Panc1 (cell line): ENCODE data around the gene TCAF1. TPM values are rescaled to one million over a fixed set of nuclear protein-coding genes. Genes with fewer than 3 reads are reported as not detected.

Experiments used
- ATAC-seq: fragments of 200-7000 bp; cut with Tn5 transposase; 2 replicates; pipeline ENCODE4 v1.9.1; 2020; ENCODE audit warnings: mild to moderate bottlenecking, moderate library complexity
- BruUV-seq: library from RNA; stranded (reverse); fragments of 400-500 nt; replicated peaks from 2 replicates; lab custom pipeline; 2021; lab: Mats Ljungman, UMichigan
- CTCF ChIA-PET: fragments of 300-600 bp; sonication (Branson Sonifier 250); formaldehyde crosslinking; loops from one replicate; lab custom pipeline; 2022; ENCODE audit warnings: antibody characterized with exemption; lab: Charles Lee
- POLR2A ChIA-PET: fragments of 300-600 bp; sonication (Branson Sonifier 250); formaldehyde crosslinking; loops from one replicate; lab custom pipeline; 2022; ENCODE audit warnings: antibody characterized with exemption; lab: Charles Lee
- DNase-seq: peaks from one replicate; pipeline ENCODE4 v3.0.0-alpha.2; 2010; ENCODE audit warnings: low read depth, low spot score
- H3K27ac ChIP-seq: 2 replicates; pipeline ENCODE4 v1.5.1; 2011; ENCODE audit warnings: mild to moderate bottlenecking, low read length, inconsistent platforms
- H3K27me3 ChIP-seq: fragments of 200-500 bp; sonication (Bioruptor generic); 2 replicates; pipeline ENCODE4 v1.6.0; 2014; ENCODE audit warnings: low read length, inconsistent platforms; ENCODE audit not compliant: control insufficient read depth, insufficient read depth
- H3K36me3 ChIP-seq: fragments of 200-500 bp; sonication (Bioruptor generic); 2 replicates; pipeline ENCODE4 v1.5.1; 2014; ENCODE audit warnings: inconsistent platforms, mild to moderate bottlenecking, low read length, moderate library complexity; ENCODE audit not compliant: control insufficient read depth, insufficient read depth
- H3K4me1 ChIP-seq: 2 replicates; pipeline ENCODE4 v1.5.1; 2011; ENCODE audit warnings: inconsistent platforms, mild to moderate bottlenecking, low read length, moderate library complexity; ENCODE audit not compliant: control insufficient read depth, insufficient read depth
- H3K4me3 ChIP-seq, 2 experiments: 2 replicates each; pipeline ENCODE4 v1.5.1; 2011 to 2012; ENCODE audit warnings: low read depth in 2 of 2, low read length in 2 of 2, mild to moderate bottlenecking in 2 of 2, inconsistent platforms in 1 of 2, moderate library complexity in 1 of 2
- H3K9me3 ChIP-seq: fragments of 200-500 bp; sonication (Bioruptor generic); 2 replicates; pipeline ENCODE4 v1.5.1; 2014; ENCODE audit warnings: low read depth, mild to moderate bottlenecking, inconsistent platforms, low read length, moderate library complexity; ENCODE audit not compliant: control insufficient read depth, insufficient read depth
- POLR2AphosphoS5 ChIP-seq: IDR thresholded peaks from 2 replicates; pipeline ENCODE4 v1.6.1; 2012; ENCODE audit warnings: mild to moderate bottlenecking, low read depth, low read length, moderate library complexity
- SIN3A ChIP-seq: IDR thresholded peaks from 2 replicates; pipeline ENCODE4 v1.6.1; 2012; ENCODE audit warnings: low read depth, mild to moderate bottlenecking, low read length, moderate library complexity, borderline replicate concordance; ENCODE audit not compliant: insufficient read depth
- TCF7L2 ChIP-seq: IDR thresholded peaks from 2 replicates; pipeline ENCODE4 v1.6.1; 2011; ENCODE audit warnings: mild to moderate bottlenecking, low read depth, low read length, inconsistent platforms
- in situ Hi-C: cut with HindIII; loops from 2 replicates; pipeline ENCODE4 v1.10.0; 2016; ENCODE audit warnings: low sequenced_read_pairs, low pct_unique_long_range_greater_than_20kb
- intact Hi-C: fragments of 100-400 bp; cut with micrococcal nuclease; formaldehyde crosslinking; loops from one replicate; pipeline ENCODE4 v1.10.0; 2022; ENCODE audit not compliant: unreplicated experiment
- total RNA-seq: library from RNA; stranded (reverse); gene quantifications from one replicate; pipeline ENCODE4 v1.2.1, GENCODE V29; 2021; ENCODE audit not compliant: unreplicated experiment
- TF ChIP-seq, protein P1 (sequence below), 2 experiments: IDR thresholded peaks; 2 replicates each; pipeline ENCODE4 v1.6.1; 2011 to 2012; ENCODE audit warnings: low read depth in 2 of 2, control low read depth in 1 of 2, low read length in 1 of 2, mild to moderate bottlenecking in 1 of 2, moderate library complexity in 1 of 2; ENCODE audit not compliant: insufficient read depth in 1 of 2
- TF ChIP-seq, protein P2 (sequence below): fragments of 450-650 bp; IDR thresholded peaks from 2 replicates; pipeline ENCODE4 v1.5.1; 2017; ENCODE audit warnings: mild to moderate bottlenecking

Gene TCAF1
- total RNA-seq, 1 experiment from 2014 or later = 35.2 TPM

DNA sequence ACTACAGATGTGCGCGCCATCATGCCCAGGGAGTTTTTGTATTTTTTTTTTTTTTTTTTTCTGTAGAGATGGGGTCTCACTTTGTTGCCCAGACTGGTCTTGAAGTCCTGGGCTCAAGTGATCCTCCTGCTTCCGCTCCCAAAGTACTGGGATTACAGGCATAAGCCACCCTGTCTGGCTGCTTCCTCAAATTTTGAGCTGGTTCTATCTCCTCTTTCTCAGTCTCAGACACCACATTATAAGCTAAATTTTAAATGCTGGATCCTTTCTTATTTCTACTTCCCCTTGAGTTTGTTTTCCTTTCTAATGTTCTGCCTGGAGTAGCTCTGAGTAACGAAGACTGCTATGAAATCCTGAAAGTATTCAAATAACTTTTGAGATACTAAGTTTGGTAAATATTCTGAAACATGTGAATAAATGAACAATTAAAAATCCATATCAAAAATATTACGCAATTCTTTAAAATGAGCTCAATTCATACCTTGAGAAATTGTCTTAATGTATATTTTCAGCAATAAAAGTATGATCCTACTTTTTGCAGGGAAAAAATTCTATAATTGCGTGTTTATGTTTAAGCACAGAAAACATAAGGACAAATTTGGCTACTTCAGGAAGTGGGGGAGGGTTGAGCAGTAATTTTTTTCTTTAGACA, 15.0 kb downstream of the TCAF1 start:
- no TSS peak for BruUV-seq
- POLR2A ChIA-PET = no interaction called here

DNA sequence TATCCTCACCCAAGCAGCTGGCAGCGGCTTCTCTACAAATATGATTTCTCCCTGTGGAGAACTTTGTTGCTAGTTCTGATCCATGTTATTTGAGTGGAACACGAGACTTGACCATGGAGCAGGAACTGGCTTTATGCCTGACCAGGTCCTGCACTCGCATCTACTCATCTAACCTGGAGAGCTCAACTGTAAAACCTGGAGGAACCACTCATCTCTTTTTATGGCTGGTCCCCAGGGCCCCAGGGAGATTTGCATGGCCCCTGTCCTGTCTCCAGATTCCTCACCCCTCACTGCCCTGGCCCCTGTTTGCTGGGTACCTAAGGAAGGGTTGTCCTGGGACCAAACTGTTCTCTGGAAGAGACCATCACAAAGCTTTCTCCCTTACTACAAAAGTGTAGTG, 16.0 kb downstream of the TCAF1 start:
- no TSS peak for BruUV-seq
- CTCF ChIA-PET = no interaction called here

More for the DNA sequence above, 15.0 kb downstream of the TCAF1 start:
- Histone ChIP-seq H3K4me1 (no peaks in the 10 kb centered on the region), H3K4me3 (no peak overlapping the region), H3K27ac (no peak overlapping the region), H3K9me3 (peaks cover 21% of the 10 kb centered on the region; the same call in 1 of the 2 replicates), H3K27me3 (no peaks in the 10 kb centered on the region), H3K36me3 (no peaks in the 10 kb centered on the region)
- intact Hi-C loops = no loop called here
- TF ChIP-seq TCF7L2 = no peak
- no peak for TF ChIP-seq POLR2AphosphoS5
- no peak for TF ChIP-seq SIN3A
- TF ChIP-seq, protein P1, sequence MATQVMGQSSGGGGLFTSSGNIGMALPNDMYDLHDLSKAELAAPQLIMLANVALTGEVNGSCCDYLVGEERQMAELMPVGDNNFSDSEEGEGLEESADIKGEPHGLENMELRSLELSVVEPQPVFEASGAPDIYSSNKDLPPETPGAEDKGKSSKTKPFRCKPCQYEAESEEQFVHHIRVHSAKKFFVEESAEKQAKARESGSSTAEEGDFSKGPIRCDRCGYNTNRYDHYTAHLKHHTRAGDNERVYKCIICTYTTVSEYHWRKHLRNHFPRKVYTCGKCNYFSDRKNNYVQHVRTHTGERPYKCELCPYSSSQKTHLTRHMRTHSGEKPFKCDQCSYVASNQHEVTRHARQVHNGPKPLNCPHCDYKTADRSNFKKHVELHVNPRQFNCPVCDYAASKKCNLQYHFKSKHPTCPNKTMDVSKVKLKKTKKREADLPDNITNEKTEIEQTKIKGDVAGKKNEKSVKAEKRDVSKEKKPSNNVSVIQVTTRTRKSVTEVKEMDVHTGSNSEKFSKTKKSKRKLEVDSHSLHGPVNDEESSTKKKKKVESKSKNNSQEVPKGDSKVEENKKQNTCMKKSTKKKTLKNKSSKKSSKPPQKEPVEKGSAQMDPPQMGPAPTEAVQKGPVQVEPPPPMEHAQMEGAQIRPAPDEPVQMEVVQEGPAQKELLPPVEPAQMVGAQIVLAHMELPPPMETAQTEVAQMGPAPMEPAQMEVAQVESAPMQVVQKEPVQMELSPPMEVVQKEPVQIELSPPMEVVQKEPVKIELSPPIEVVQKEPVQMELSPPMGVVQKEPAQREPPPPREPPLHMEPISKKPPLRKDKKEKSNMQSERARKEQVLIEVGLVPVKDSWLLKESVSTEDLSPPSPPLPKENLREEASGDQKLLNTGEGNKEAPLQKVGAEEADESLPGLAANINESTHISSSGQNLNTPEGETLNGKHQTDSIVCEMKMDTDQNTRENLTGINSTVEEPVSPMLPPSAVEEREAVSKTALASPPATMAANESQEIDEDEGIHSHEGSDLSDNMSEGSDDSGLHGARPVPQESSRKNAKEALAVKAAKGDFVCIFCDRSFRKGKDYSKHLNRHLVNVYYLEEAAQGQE (IDR thresholded peaks at IDR 0.05; ENCODE audit: insufficient read depth in 1 of 2, low read depth in 2 of 2, low read length in 1 of 2) = no peak
- TF ChIP-seq, protein P2, sequence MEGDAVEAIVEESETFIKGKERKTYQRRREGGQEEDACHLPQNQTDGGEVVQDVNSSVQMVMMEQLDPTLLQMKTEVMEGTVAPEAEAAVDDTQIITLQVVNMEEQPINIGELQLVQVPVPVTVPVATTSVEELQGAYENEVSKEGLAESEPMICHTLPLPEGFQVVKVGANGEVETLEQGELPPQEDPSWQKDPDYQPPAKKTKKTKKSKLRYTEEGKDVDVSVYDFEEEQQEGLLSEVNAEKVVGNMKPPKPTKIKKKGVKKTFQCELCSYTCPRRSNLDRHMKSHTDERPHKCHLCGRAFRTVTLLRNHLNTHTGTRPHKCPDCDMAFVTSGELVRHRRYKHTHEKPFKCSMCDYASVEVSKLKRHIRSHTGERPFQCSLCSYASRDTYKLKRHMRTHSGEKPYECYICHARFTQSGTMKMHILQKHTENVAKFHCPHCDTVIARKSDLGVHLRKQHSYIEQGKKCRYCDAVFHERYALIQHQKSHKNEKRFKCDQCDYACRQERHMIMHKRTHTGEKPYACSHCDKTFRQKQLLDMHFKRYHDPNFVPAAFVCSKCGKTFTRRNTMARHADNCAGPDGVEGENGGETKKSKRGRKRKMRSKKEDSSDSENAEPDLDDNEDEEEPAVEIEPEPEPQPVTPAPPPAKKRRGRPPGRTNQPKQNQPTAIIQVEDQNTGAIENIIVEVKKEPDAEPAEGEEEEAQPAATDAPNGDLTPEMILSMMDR = no peak
- CTCF ChIA-PET = no interaction called here
- ATAC-seq (no peak), DNase-seq (no peak)
- in situ Hi-C loops = no loop called here

More for the DNA sequence above, 16.0 kb downstream of the TCAF1 start:
- DNase-seq (no peak), ATAC-seq (no peak)
- no peaks in the 10 kb centered on the region for H3K36me3 ChIP-seq
- TF ChIP-seq, protein P1 (IDR thresholded peaks at IDR 0.05; ENCODE audit: insufficient read depth in 1 of 2, low read depth in 2 of 2, low read length in 1 of 2) = no peak
- no peak for TF ChIP-seq POLR2AphosphoS5
- in situ Hi-C loops = no loop called here
- no peaks in the 10 kb centered on the region for H3K4me1 ChIP-seq
- POLR2A ChIA-PET = no interaction called here
- intact Hi-C loops = no loop called here
- no peak overlapping the region for H3K4me3 ChIP-seq
- no peak overlapping the region for H3K27ac ChIP-seq
- H3K27me3 ChIP-seq = no peaks in the 10 kb centered on the region
- H3K9me3 ChIP-seq = peaks cover 12% of the 10 kb centered on the region; the same call in 1 of the 2 replicates
